Measurements from ENCODE around the gene SLC44A3. TPM values are rescaled to one million over a fixed set of nuclear protein-coding genes. Genes with fewer than 3 reads are reported as not detected.

The SLC44A3 gene
- total and polyA plus RNA-seq, 9 of the 15 experiments (the other 6 are each of a cell fraction or from before 2014, with no cell fraction given) = not detected

DNA sequence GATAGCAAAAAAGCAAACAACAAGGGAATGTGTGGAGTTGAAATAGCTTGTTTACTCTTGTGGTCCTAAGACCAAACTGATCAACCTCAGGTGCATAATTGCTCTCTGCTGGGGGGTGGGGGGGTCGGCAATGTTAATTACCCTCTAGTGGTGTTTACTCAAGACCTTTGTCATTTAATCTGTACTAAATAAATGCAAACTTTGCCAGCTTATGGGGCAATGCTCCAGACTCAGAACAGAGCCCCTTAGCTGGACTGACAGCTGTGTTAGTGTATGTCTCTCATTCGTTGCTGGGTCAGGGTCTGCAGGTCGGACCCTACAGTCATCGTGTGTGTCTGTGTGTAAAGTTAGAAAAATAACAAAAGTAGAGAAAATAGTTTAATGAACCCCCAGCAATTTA is 7.2 kb upstream of the SLC44A3 start:
- H2AFZ ChIP-seq (ENCODE audit: low read depth, low read length) = no peak overlapping the region
- no peak for TF ChIP-seq GTF2F1 (IDR thresholded peaks at IDR 0.05; ENCODE audit: low read depth, low read length)
- TF ChIP-seq FOXA3 (CRISPR knock-in tag; conservative IDR thresholded peaks at IDR 0.05 in 1 of 2, IDR thresholded peaks at IDR 0.05 in 1 of 2) = 0 out of 4 replicates have a peak, but pooled peaks have one; percentile 45 to 52
- H3K9me3 ChIP-seq (replicated peaks; ENCODE audit: control insufficient read depth, insufficient read depth, low read depth, low read length) = no peaks in the 10 kb centered on the region
- H3K27me3 ChIP-seq (ENCODE audit: control insufficient read depth in 2 of 2, insufficient read depth in 2 of 2, low read length in 2 of 2) = no peaks in the 10 kb centered on the region
- no TSS peak for BruUV-seq (replicated peaks)
- no peaks in the 10 kb centered on the region for H3K36me3 ChIP-seq (ENCODE audit: control insufficient read depth, insufficient read depth, low read length)
- CTCF ChIA-PET (ENCODE audit: low intra/inter-chr PET ratio) = no interaction called here
- H3K4me3 ChIP-seq = no peak overlapping the region
- no peaks in the 10 kb centered on the region; a peak in 1 of 5 replicates for H3K4me1 ChIP-seq (replicated peaks in 1 of 2; ENCODE audit: control insufficient read depth in 2 of 2, insufficient read depth in 2 of 2, low read length in 2 of 2)
- H3K79me2 ChIP-seq (ENCODE audit: control insufficient read depth, insufficient read depth, low read length) = no peaks in the 10 kb centered on the region
- no peak overlapping the region for H3K4me2 ChIP-seq (ENCODE audit: insufficient read depth, low read length)
- no peak overlapping the region for H3K9ac ChIP-seq (ENCODE audit: insufficient read depth in 1 of 2, low read depth in 2 of 2, low read length in 2 of 2)
- in situ Hi-C loops (cut with MboI) = no loop called here
- no peak for FAIRE-seq
- H3K27ac ChIP-seq (ENCODE audit: extremely low read depth, low read depth, low read length) = no peak overlapping the region
- WGBS (ENCODE audit: insufficient coverage, low coverage, missing lambda C conversion rate) = 0% methylated on average over 4 of the region's 4 CpGs
- no peak for DNase-seq (ENCODE audit: extremely low read depth in 1 of 4, low spot score in 3 of 4)
- H3K9me1 ChIP-seq (ENCODE audit: control insufficient read depth, insufficient read depth, low read length) = no peaks in the 10 kb centered on the region
- no peak for ATAC-seq
- no peaks in the 10 kb centered on the region for H4K20me1 ChIP-seq (replicated peaks; ENCODE audit: control insufficient read depth, insufficient read depth, low read length)
- intact Hi-C loops (cut with micrococcal nuclease) = no loop called here
- POLR2A ChIA-PET = interaction anchor here (0.6 kb wide), 1 partner anchor 421 kb away, joined by 3 read pairs; the partner anchor contains the start of gene RWDD3

DNA sequence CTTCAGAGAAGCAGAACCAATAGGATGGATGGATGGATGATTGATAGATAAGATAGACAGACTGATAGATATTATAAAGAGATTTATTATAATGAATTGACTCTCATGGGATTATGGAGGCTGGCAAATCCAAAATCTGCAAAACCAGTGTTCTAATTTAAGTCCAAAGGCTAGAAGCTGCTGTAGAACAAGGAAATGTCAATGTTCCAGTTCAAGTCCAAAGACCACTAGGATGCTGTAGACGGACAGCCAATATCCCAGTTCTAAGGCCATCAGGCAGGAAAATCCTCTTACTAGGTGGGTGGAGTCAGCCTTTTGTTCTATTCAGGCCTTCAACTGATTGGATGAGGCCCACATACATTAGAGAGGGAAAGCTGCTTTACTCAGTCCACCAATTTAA is 4.1 kb upstream of the SLC44A3 start:
- no peak overlapping the region for H2AFZ ChIP-seq (ENCODE audit: low read depth, low read length)
- H3K9me3 ChIP-seq (replicated peaks; ENCODE audit: control insufficient read depth, insufficient read depth, low read depth, low read length) = no peaks in the 10 kb centered on the region
- H3K4me2 ChIP-seq (ENCODE audit: insufficient read depth, low read length) = no peak overlapping the region
- H3K9ac ChIP-seq (ENCODE audit: insufficient read depth in 1 of 2, low read depth in 2 of 2, low read length in 2 of 2) = no peak overlapping the region
- WGBS (ENCODE audit: insufficient coverage, low coverage, missing lambda C conversion rate) = 0% methylated on average over 1 of the region's 1 CpG
- ChIA-PET CTCF (ENCODE audit: low intra/inter-chr PET ratio) (no interaction called here), POLR2A (no interaction called here)
- intact Hi-C loops (cut with micrococcal nuclease) (no loop called here), in situ Hi-C loops (cut with MboI) (no loop called here)
- no peaks in the 10 kb centered on the region for H3K79me2 ChIP-seq (ENCODE audit: control insufficient read depth, insufficient read depth, low read length)
- no peaks in the 10 kb centered on the region for H3K36me3 ChIP-seq (ENCODE audit: control insufficient read depth, insufficient read depth, low read length)
- no peak for ATAC-seq
- BruUV-seq (replicated peaks) = no TSS peak
- H3K9me1 ChIP-seq (ENCODE audit: control insufficient read depth, insufficient read depth, low read length) = no peaks in the 10 kb centered on the region
- peaks cover 0 to 8% of the 10 kb centered on the region in 2 experiments; a peak in 2 of 5 replicates for H3K4me1 ChIP-seq (replicated peaks in 1 of 2; ENCODE audit: control insufficient read depth in 2 of 2, insufficient read depth in 2 of 2, low read length in 2 of 2)
- no peak overlapping the region for H3K4me3 ChIP-seq
- H3K27me3 ChIP-seq (ENCODE audit: control insufficient read depth in 2 of 2, insufficient read depth in 2 of 2, low read length in 2 of 2) = peaks cover 6 to 11% of the 10 kb centered on the region in 2 experiments; a peak in 3 of 5 replicates
- H4K20me1 ChIP-seq (replicated peaks; ENCODE audit: control insufficient read depth, insufficient read depth, low read length) = no peaks in the 10 kb centered on the region
- no peak for FAIRE-seq
- H3K27ac ChIP-seq (ENCODE audit: extremely low read depth, low read depth, low read length) = no peak overlapping the region
- no peak for DNase-seq (ENCODE audit: extremely low read depth in 1 of 4, low spot score in 3 of 4)
- TF ChIP-seq PRPF4 (IDR thresholded peaks at IDR 0.05; ENCODE audit: insufficient read depth, low read depth, low read length, poor library complexity, severe bottlenecking) = no peak
- no peak for TF ChIP-seq CBX8 (IDR thresholded peaks at IDR 0.05; ENCODE audit: borderline replicate concordance, extremely low read depth, low read depth, low read length, poor library complexity, severe bottlenecking)
- no peak for TF ChIP-seq ZNF232 (CRISPR knock-in tag; IDR thresholded peaks at IDR 0.05)
- TF ChIP-seq CREB5 (CRISPR knock-in tag; IDR thresholded peaks at IDR 0.05) = no peak
- no peak for TF ChIP-seq IRF2 (CRISPR knock-in tag; IDR thresholded peaks at IDR 0.05)
- TF ChIP-seq, protein P1, sequence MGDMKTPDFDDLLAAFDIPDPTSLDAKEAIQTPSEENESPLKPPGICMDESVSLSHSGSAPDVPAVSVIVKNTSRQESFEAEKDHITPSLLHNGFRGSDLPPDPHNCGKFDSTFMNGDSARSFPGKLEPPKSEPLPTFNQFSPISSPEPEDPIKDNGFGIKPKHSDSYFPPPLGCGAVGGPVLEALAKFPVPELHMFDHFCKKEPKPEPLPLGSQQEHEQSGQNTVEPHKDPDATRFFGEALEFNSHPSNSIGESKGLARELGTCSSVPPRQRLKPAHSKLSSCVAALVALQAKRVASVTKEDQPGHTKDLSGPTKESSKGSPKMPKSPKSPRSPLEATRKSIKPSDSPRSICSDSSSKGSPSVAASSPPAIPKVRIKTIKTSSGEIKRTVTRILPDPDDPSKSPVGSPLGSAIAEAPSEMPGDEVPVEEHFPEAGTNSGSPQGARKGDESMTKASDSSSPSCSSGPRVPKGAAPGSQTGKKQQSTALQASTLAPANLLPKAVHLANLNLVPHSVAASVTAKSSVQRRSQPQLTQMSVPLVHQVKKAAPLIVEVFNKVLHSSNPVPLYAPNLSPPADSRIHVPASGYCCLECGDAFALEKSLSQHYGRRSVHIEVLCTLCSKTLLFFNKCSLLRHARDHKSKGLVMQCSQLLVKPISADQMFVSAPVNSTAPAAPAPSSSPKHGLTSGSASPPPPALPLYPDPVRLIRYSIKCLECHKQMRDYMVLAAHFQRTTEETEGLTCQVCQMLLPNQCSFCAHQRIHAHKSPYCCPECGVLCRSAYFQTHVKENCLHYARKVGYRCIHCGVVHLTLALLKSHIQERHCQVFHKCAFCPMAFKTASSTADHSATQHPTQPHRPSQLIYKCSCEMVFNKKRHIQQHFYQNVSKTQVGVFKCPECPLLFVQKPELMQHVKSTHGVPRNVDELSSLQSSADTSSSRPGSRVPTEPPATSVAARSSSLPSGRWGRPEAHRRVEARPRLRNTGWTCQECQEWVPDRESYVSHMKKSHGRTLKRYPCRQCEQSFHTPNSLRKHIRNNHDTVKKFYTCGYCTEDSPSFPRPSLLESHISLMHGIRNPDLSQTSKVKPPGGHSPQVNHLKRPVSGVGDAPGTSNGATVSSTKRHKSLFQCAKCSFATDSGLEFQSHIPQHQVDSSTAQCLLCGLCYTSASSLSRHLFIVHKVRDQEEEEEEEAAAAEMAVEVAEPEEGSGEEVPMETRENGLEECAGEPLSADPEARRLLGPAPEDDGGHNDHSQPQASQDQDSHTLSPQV (IDR thresholded peaks at IDR 0.05) = no peak
- no peak for TF ChIP-seq XRCC5 (IDR thresholded peaks at IDR 0.05; ENCODE audit: low read depth, low read length)
- TF ChIP-seq HLTF (IDR thresholded peaks at IDR 0.05) = no peak
- TF ChIP-seq GATA2 (CRISPR knock-in tag; IDR thresholded peaks at IDR 0.05) = no peak

Data from K562 (cell line).